Kidney (tissue), 14 donors: ENCODE results near the gene PLCD1. TPM values are rescaled to one million over a fixed set of nuclear protein-coding genes. Genes with fewer than 3 reads are reported as not detected.

Source experiments
- DNase-seq, 5 donors: peaks; one replicate each; pipeline ENCODE4 v3.0.0-alpha.2; 2013 to 2020
- FAIRE-seq: peaks from 2 replicates; lab custom pipeline; 2012; peaks lifted over from hg19 to GRCh38; lab: Jason Lieb, UNC
- H3K27ac ChIP-seq, 2 donors: one replicate each; pipeline ENCODE4 v1.7.0; 2013; ENCODE audit warnings: low read depth in 2 of 2, low read length in 2 of 2, inconsistent platforms in 1 of 2
- H3K27me3 ChIP-seq: one replicate; pipeline ENCODE4 v1.7.1; 2013; ENCODE audit warnings: low read length, inconsistent platforms; ENCODE audit not compliant: control insufficient read depth, insufficient read depth
- H3K36me3 ChIP-seq, 3 donors: one replicate each; pipeline versions ENCODE4 v1.7.0 to v1.7.1; 2013; ENCODE audit warnings: low read length in 3 of 3, control low read depth in 1 of 3, inconsistent platforms in 1 of 3; ENCODE audit not compliant: insufficient read depth in 3 of 3, control insufficient read depth in 2 of 3
- H3K4me1 ChIP-seq, 3 donors: one replicate each; pipeline versions ENCODE4 v1.7.0 to v1.7.1; 2013; ENCODE audit warnings: low read length in 3 of 3, inconsistent platforms in 1 of 3, low read depth in 1 of 3; ENCODE audit not compliant: control insufficient read depth in 2 of 3, insufficient read depth in 2 of 3
- H3K4me3 ChIP-seq, 3 donors: one replicate each; pipeline versions ENCODE4 v1.7.0 to v1.8.1; 2013; ENCODE audit warnings: low read length in 3 of 3, control low read depth in 1 of 3, inconsistent platforms in 1 of 3
- H3K9ac ChIP-seq, 3 donors: one replicate each; pipeline versions ENCODE4 v1.7.0 to v1.7.1; 2013; ENCODE audit warnings: low read length in 3 of 3, control low read depth in 1 of 3, inconsistent platforms in 1 of 3
- H3K9me3 ChIP-seq, 3 donors: one replicate each; pipeline versions ENCODE4 v1.7.0 to v1.7.1; 2013; ENCODE audit warnings: low read length in 3 of 3, control low read depth in 1 of 3, inconsistent platforms in 1 of 3; ENCODE audit not compliant: control insufficient read depth in 2 of 3, insufficient read depth in 1 of 3
- CTCF ChIP-seq: IDR thresholded peaks from 3 replicates; pipeline ENCODE4 v1.5.1; 2012; ENCODE audit warnings: mild to moderate bottlenecking, moderate library complexity, borderline replicate concordance; ENCODE audit not compliant: insufficient read depth; ENCODE audit errors: extremely low read depth
- intact Hi-C: fragments of 100-400 bp; cut with DNase I; formaldehyde crosslinking; loops from one replicate; pipeline ENCODE4 v1.11.1; 2022
- polyA plus RNA-seq: library from polyadenylated mRNA; stranded (reverse); fragments of 350-450 nt; fragmentation: Illumina TruSeq; extraction: RNeasy Lipid Tissue Mini Kit (QIAGEN cat#74804); gene quantifications from one replicate; pipeline ENCODE4 v1.2.3, GENCODE V29; 2014; ENCODE audit warnings: low read depth, low replicate concordance; ENCODE audit not compliant: insufficient read depth
- total RNA-seq: library from RNA; stranded (reverse); fragmentation: NEBNext Ultra II Directional; extraction: Animal tissue kit (Norgen Biotek cat#: 25700); gene quantifications from one replicate; pipeline ENCODE4 v1.2.1, GENCODE V29; 2021
- donor health status: control.
- donor health status: control.
- donor health status: control.
- donor health status: control.
- donor health status: control.
- donor health status: DM: yes; HTN: yes; CAD: no.
- donor health status: Normal renal cell carcinoma (clear cell type).

The PLCD1 gene
- total and polyA plus RNA-seq, 2 donors from 2014 or later = 39.1 to 50.0 TPM

- peaks cover 0 to 3% (median 3%) of the 10 kb centered on the region in 3 donors for H3K36me3 ChIP-seq
- H3K4me1 ChIP-seq = peaks cover 0 to 24% (median 7%) of the 10 kb centered on the region in 3 donors
- no peaks in the 10 kb centered on the region for H3K9me3 ChIP-seq
- no peak overlapping the region for H3K9ac ChIP-seq
- intact Hi-C loops = no loop called here
- H3K27ac ChIP-seq = no peak overlapping the region
- DNase-seq (peak; percentile 67 to 89 (median 86)), FAIRE-seq (no peak)
- TF ChIP-seq CTCF = peak; percentile 97
- no peaks in the 10 kb centered on the region for H3K27me3 ChIP-seq
- H3K4me3 ChIP-seq = no peak overlapping the region
Observed at GRCh38 chr3:37996785-37997301, 32.6 kb downstream of the PLCD1 start.

- Histone ChIP-seq H3K9ac (no peak overlapping the region), H3K36me3 (peaks cover 0 to 3% (median 3%) of the 10 kb centered on the region in 3 donors), H3K27me3 (no peaks in the 10 kb centered on the region), H3K27ac (no peak overlapping the region), H3K9me3 (no peaks in the 10 kb centered on the region), H3K4me1 (peaks cover 0 to 24% (median 7%) of the 10 kb centered on the region in 3 donors), H3K4me3 (no peak overlapping the region)
- peak in 2 of 5 donors; percentile 45 to 63 for DNase-seq
- TF ChIP-seq CTCF = no peak
- FAIRE-seq = no peak
- intact Hi-C loops = no loop called here
Observed at GRCh38 chr3:37995652-37996641, 33.5 kb downstream of the PLCD1 start.

- intact Hi-C loops = no loop called here
- Histone ChIP-seq H3K9me3 (no peaks in the 10 kb centered on the region), H3K36me3 (peaks cover 0 to 3% (median 2%) of the 10 kb centered on the region in 3 donors), H3K27me3 (no peaks in the 10 kb centered on the region), H3K9ac (peak overlapping the region in 2 of 3 donors; percentile 37 to 78), H3K4me1 (peaks cover 0 to 24% (median 7%) of the 10 kb centered on the region in 3 donors), H3K4me3 (peak overlapping the region; percentile 69 to 81 (median 72)), H3K27ac (peak overlapping the region; percentile 40 to 60)
- FAIRE-seq = no peak
- no peak for TF ChIP-seq CTCF
- no peak for DNase-seq
Observed at GRCh38 chr3:37994639-37994972, 34.8 kb downstream of the PLCD1 start.
